Fibroblast of pulmonary artery (primary cell): ENCODE data around the gene TC2N.
"Not testable (repeated sequence)": the region's sequence is repeated elsewhere in the genome, so short reads cannot be mapped to it uniquely, and the experiment has no call there.

Experiments used
- DNase-seq: peaks from one replicate; pipeline ENCODE4 v3.0.0-alpha.2; 2010; ENCODE audit warnings: low read depth
- H3K4me3 ChIP-seq: replicated peaks from 2 replicates; pipeline ENCODE4 v1.5.1; 2011; ENCODE audit warnings: low read depth, mild to moderate bottlenecking, control low read depth, low read length, moderate library complexity
- CTCF ChIP-seq: IDR thresholded peaks from 2 replicates; pipeline ENCODE4 v1.5.1; 2011; ENCODE audit warnings: mild to moderate bottlenecking, control low read depth, low read length, inconsistent platforms; ENCODE audit errors: missing control alignments

Gene TC2N

DNA sequence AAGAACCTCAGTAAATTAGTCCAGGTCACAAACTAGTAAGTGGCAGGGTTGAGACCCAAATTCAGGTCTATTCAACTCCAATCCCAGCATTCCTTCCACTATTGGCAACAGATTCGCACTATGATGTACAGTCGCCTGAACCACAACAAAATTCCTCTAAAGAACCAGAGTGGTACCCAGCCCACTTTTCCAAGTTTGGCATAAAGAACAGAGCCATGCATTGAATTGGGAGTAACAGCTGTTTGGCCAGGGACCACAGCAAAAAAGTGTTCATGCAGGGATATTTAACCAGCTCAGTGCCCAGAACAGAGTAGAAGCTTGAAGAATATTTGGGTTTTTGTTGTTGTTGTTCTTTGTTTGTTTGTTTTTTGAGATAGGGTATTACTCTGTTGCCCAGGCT is 9.7 kb downstream of the TC2N start:
- no peak for DNase-seq
- no peak for TF ChIP-seq CTCF
- no peak overlapping the region for H3K4me3 ChIP-seq

DNA sequence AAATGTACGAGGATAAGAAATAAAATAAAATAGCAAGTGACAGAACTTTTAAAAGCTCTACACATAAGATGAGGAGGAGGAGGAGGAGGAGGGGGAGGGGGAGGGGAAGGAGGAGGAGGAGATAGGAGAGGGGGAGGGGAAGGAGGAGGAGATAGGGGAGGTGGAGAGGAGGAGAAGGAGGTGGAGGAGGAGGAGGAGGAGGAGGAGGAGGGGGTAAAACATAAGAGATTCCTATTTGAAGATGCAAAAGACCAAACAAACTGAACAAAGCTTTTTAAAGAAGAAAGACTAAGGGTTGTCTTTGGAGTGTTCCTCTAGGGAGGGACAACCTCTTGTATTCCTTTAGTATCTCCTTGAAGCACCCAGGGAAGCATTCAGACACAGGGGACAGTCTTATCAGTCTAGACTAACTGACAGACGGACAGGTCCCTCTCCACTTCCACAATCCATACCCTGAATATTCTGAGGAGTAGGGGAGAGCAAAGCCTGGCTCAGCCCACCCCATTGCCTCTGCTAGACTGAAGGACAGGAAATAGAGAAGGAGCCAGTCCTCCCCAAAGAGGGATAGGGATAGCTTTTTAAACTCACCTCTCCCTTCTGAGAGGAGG is 12.9 kb downstream of the TC2N start:
- H3K4me3 ChIP-seq = no peak overlapping the region
- no peak for TF ChIP-seq CTCF
- no peak for DNase-seq

DNA sequence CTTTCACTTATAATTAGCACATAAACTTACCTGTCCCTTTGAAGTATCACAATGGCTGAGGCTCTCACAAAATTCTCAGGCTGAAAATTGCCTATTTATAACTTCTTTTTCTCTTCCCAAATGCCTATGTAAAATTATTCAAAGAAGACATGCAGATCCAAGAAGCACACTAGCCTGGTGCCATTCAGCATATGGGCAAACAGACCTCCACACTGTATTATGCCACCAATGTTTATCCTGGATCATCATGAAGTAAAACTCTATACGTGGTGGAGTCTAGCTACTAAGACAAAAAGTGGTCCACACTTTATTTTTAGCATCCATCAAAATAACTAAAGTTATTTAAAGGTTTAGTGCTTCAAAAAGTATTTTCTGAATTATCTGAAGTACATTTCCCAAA is 15.8 kb downstream of the TC2N start:
- DNase-seq = no peak
- no peak for TF ChIP-seq CTCF
- no peak overlapping the region for H3K4me3 ChIP-seq

DNA sequence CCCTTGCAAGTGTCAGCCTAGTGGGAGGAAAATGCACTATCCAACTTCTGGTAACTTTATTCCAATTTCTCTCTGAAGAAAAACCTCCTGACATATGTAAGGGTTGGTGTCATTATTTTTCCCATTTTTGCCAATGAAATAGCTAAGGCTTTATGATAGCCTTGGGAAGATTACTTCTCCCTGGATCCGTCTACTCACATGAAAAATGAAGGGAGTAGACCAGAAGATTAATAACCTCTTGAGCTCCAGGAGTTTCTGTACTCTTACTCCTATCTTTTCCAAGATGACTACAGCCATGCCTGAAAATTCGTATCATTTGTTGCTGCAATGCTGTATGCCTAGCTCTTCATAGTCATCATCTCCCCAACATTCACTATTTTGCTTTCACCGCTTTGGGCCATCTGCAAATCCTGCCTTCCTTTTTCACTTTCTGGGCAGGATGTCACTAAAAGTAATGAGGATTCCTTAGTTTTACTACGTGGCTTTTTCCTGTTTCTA is 18.8 kb downstream of the TC2N start:
- no peak overlapping the region for H3K4me3 ChIP-seq
- no peak for TF ChIP-seq CTCF
- no peak for DNase-seq

- no peak overlapping the region for H3K4me3 ChIP-seq
- DNase-seq = no peak
- TF ChIP-seq CTCF = no peak
Observed at GRCh38 chr14:91847693-91848092, 19.6 kb downstream of the TC2N start.

GRCh38 chr14:91845652-91846051 is 21.7 kb downstream of the TC2N start:
- no peak overlapping the region for H3K4me3 ChIP-seq
- DNase-seq = no peak
- no peak for TF ChIP-seq CTCF

- H3K4me3 ChIP-seq, DNase-seq: not testable (repeated sequence)
Observed at GRCh38 chr14:91845056-91845455, 22.3 kb downstream of the TC2N start.

DNA sequence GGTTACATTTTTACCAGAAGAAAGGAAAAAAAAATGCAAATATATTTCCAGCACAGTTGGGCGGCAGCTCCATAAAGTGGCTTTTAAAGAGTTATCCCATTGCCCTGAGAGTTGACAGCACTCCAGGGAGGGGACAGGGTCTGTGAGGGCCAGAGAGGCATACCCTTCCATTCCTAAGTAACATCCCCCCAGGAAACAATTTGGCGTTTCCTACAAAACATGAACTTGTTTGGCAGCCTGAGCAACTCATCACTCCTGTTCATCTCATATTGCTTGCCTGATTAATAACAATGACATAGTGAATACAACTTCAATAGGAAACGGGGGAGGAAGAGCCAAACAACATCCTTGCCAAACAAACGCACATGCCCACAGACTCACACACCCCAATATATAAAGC is 23.3 kb downstream of the TC2N start:
- no peak overlapping the region for H3K4me3 ChIP-seq
- DNase-seq = no peak
- TF ChIP-seq CTCF = no peak
